Fibroblast of upper back skin (primary cell): Measurements from ENCODE around the gene CTNNA3.

Experiments
- DNase-seq: peaks from one replicate; pipeline ENCODE4 v3.0.0-alpha.2; 2013

Gene CTNNA3

GRCh38 chr10:67306588-67307205, 389.3 kb downstream of the CTNNA3 start:
- DNase-seq, result peak; percentile 11

DNA sequence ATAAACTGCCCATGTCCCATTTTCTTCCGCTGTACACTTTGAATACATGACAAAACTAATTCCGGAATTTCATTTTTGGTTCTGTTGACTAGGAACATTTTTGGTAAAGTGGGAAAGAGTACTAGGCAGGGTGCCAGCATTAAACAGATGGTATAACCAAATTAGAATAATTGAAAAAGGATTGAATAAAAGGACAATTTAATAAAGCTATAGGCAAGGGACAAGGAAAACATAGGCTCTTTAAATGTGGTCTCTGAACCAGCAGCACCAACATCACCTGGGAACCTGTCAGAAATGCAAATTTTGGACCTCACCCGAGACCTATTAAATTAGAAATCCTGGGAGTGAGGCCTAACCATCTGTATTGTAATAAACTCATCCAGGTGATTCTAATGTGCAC, 393.3 kb downstream of the CTNNA3 start:
- no peak for DNase-seq

DNA sequence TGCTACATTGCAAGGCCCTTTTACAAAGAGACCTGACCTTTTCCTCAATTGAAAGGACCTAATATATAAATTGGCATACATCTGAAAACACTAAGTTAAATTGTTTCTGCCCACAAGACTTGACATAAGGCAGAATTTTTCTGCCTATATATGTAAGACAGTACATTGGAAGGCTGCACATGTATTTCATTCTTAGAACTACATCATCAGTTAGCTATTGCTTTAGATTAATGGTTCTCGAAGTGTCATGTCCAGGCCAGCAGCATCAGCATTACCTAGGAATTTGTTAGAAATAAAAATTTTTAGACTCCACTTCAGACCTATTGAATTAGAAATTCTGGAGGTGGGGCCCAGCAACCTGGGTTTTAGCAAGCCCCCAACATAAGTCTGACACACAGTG, 396.2 kb downstream of the CTNNA3 start:
- DNase-seq, result no peak

DNA sequence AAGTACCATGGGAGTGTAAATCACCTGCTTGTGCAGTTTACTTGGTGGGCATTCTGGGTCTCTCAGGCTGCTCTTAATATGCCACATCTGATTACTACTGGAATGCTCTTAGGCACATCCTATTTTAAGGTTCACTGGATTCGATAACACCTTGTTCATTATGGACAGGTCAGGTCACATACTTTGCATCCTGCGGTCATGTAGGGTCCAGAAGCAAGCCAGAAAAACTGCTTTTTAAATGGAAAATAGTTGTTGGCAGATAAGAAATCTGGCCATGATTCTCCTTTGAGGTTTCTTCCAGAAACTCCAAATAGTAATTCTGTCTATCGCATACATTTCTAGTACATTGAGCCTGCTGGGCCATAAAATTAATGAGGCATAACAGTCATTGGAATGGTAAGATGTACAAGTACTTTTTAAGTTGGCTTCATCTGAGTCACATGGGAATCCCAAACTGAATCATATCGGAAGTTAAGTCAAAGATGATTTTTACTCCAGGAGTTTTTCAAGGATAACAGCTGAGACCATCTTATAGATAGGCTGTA, 398.3 kb downstream of the CTNNA3 start:
- peak; percentile 2 for DNase-seq

DNA sequence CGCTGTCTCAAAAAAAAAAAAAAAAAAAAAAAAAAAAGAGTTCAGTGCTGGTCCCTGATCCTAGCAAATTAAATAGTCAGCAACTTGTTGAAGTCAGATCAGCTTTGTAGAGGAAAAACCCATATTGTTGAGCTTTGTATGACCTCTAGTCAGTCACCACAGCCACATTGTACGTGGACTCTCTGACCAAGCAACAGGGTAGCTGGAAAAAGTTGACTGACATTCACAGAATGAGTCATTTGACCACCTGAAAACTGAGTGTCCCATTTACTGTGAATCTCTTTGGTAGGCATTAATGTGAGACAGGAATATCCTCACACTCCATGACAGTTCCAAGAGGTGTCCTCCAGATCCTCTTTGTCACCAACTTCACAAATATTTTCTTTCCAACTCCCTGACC, 399.1 kb downstream of the CTNNA3 start:
- no peak for DNase-seq

GRCh38 chr10:67288688-67289410, 407.1 kb downstream of the CTNNA3 start:
- DNase-seq, result no peak

DNA sequence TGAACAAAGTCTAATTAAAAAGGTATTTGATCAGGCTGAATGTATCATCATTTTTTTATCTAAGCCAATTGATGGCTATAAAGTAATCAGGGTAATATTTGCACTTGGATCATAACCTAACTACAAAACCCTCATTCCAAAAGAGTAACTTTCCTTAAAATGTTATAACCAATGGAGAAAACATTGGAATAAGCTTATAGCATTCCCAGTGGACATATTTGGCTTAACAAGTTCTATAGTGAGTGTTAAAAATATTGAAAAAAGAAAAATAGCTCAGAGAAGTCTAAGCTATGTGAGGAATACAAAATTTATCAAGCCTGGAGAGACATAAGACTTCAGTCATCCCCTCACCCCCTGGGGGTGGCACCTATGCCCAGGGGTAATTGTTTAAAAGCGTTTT, 411.4 kb downstream of the CTNNA3 start:
- DNase-seq, result no peak

- DNase-seq, result no peak
Measured at GRCh38 chr10:67282871-67283270, 413.1 kb downstream of the CTNNA3 start.

DNA sequence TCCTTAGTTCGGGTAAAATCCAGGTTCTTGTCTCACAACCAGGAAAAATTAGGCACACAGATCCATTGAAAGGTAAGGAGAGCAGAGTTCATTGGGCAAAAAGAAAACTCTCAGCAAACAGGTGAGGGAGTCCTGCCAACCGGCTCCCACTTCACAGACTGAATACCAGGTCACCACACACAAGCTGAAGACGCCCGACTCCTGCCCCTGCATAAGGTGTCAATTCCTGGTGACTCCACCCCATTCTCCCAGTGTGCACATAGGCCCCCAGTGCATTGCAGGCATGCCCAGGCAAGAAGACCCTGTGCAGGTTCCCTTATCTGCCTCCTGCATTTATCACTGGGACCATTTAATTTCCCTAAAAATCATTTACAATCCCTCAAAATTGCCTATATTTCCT, 415.6 kb downstream of the CTNNA3 start:
- no peak for DNase-seq

- no peak for DNase-seq
Measured at GRCh38 chr10:67277402-67277801, 418.6 kb downstream of the CTNNA3 start.

DNA sequence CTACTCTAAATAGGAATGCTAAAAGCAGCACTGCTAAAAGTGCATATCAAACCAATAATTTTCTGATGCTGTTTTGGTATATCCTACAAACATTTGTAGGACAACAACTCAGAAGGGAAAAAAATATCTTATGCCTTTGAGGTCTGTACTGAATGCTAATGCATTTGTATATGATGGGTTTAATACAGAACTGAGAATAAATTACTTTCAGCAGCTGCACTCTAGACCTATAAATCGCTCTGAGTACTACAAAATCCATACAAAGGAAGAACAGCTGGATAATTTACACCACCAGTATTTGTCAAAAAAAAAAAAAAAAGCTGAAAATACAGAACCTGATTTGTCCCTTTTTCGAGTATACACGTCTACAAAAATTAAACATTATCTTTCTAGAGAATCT, 426.2 kb downstream of the CTNNA3 start:
- DNase-seq, result no peak

DNA sequence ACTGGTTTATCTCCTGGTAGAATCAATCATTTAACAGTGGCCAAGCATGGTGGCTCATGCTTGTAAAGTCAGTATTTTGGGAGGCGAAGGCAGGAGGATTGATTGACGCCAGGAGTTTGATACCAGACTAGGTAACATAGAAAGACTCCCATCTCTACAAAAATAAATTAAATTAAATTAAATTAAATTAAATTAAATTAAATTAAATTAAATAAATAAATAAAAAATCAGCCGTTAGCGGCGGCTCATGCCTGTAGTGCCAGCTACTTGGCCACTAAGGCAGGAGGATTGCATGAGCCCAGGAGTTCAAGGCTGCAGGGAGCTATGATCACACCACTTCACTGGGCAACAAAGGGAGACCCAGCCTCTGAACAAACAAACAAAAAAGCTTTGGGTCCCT, 427.8 kb downstream of the CTNNA3 start:
- DNase-seq, result no peak

DNA sequence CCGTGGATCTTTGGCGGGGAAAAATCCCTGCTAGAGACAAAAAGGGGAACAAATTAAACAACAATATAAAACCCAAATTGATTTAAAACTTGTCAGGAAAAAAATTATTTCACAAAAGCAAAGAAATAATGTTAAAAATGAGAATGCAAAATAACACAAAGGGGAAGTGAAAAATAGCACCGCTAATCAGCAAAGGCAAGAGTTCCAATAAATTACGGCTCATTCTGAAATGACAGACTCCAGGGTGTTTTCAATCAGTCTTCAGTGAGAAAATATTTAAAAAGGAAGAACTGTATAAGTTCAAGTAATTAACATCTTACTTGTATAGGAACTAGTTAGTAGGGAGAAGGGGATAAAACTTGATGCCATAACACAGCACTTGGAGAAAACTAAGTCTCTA, 433.3 kb downstream of the CTNNA3 start:
- no peak for DNase-seq

DNA sequence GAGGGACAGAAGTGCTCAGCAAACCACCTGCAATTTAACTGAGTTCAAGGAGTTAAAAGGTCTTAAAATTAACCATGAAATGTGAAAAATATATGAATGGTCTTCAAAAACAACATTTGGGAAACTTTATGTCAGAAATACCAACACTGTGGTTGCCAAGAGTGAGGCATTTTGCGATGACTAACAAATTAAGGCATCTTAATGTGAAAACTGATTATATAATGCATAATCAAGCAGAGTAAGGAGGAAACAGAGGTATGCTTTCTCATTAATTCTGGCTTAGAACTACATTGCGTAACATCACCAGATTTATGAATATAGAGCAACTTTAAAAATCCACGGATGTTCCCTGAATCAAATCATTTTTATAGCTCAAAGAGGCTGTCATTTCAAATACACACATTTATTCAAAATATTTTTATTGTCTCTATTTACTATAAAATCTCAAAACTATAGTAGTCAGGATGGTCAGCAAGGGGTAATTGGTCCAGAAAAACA, 434.6 kb downstream of the CTNNA3 start:
- DNase-seq, result no peak

DNA sequence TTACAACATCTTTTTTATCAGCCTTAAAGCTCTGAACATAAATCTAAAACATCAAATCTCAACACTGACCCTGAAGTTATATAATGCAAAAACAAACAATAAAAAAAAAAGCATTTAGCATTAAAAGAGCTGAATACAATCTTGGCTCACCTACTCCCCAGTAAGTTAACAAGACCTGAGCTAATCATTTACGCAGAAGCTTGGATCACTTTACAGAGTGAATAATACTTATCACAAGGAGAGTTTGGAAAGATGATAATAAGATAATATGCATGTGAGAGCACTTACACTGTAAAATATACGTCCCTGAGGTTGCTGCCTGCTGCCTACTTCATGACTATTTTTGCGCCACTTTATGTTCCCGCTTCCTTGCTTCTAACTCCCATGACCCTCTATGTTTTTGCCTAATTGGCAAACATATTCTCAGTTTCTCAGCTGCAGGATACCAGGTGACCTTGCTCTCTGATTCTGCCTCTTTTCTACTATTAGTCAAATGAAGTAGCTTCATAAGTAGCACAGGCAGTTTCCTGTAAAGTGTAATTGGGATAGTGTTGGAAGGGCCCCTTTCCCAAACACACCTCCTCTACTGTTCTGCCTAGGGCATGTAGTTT, 436.6 kb downstream of the CTNNA3 start:
- no peak for DNase-seq

DNA sequence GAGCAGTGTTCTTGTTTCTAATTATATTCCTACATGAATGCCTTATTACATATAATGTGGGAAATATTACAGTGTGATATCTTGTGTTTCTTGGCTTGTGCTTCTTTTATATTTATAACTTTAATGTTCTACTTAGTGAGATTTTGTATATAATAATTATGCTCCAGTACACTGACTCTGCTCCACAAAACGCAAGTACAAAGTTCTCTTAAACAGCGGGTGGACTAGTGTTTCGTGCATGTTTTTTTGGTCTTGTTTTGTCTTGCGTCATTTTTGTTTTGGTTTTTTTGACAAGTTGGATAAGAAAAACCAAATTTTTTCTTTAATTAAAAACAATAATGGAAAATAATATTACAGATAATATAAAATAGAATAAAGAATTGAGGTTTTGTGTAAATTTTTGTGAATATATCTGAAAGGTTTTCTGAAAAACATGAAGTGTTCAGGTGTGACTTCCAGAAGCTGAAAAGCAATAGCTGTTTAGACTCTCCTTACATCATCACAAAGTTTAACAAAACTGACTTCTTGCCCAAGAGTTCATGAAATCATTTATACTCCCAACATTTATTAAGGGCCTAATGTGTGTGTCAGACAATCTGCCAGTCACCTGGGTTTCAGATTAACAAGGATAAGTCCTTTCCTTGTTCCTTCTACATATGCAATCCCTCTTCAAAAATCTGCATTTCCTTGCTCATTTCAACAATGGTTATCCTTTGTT, 438.4 kb downstream of the CTNNA3 start:
- no peak for DNase-seq

GRCh38 chr10:67257018-67257417, 439.0 kb downstream of the CTNNA3 start:
- DNase-seq, result no peak

- no peak for DNase-seq
Measured at GRCh38 chr10:67250686-67251085, 445.3 kb downstream of the CTNNA3 start.

DNA sequence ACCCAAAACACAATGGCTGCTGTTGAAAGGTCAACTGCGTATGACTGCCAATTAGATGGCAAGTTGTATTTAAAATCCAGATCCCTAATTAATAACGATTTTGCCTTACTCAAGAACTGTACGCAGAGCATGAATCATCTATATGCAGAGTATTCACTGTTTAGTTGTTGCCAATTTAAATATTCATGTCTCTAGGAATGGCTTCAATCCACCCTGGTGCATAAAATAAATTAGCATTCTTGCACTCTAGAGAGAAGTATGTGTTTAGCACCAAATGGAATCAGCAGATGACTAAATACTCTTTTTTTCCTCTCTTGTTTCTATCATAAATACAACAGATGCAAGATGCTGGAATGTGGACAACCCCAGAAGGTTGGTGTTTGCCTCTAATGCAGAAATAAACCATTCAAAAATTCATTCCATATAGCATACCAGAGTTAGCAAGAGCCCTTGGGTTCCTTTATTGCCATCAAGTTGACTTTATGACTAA, 449.9 kb downstream of the CTNNA3 start:
- DNase-seq, result no peak

- DNase-seq, result no peak
Measured at GRCh38 chr10:67242528-67242927, 453.5 kb downstream of the CTNNA3 start.

GRCh38 chr10:67241451-67241850, 454.5 kb downstream of the CTNNA3 start:
- DNase-seq, result no peak

GRCh38 chr10:67239864-67240497, 456.0 kb downstream of the CTNNA3 start:
- no peak for DNase-seq
